ENCODE data around the gene CENPN. TPM values are rescaled to one million over a fixed set of nuclear protein-coding genes. Genes with fewer than 3 reads are reported as not detected.

The CENPN gene
- total and polyA plus RNA-seq, 2 of the 8 experiments (the other 6 are each of a cell fraction or from before 2014, with no cell fraction given) = 32.8 to 67.0 TPM

- WGBS, 2 experiments (ENCODE audit: extremely low coverage in 1 of 2, insufficient coverage in 1 of 2, insufficient read length in 1 of 2, insufficient replicate concordance in 2 of 2, low coverage in 1 of 2, low lambda C conversion rate in 2 of 2, missing lambda C conversion rate in 1 of 2) = 88 to 100% methylated on average over 1 to 3 of the region's 4 CpGs
- Histone ChIP-seq H3K4me3 (ENCODE audit: extremely low read depth in 1 of 4, insufficient read depth in 2 of 4, low read depth in 3 of 4, low read length in 4 of 4) (no peak overlapping the region), H2AFZ (ENCODE audit: low read length) (no peak overlapping the region), H3K9me3 (ENCODE audit: insufficient read depth in 2 of 2, low read depth in 1 of 2, low read length in 1 of 2) (no peaks in the 10 kb centered on the region), H2BK120ac (replicated peaks; ENCODE audit: low read depth, low read length) (no peak overlapping the region), H3K4me1 (replicated peaks in 1 of 4; ENCODE audit: control insufficient read depth in 3 of 4, insufficient read depth in 4 of 4, low read length in 3 of 4) (no peaks in the 10 kb centered on the region), H3K23me2 (ENCODE audit: low read depth, low read length) (no peaks in the 10 kb centered on the region), H3K27me3 (replicated peaks in 1 of 4; ENCODE audit: control insufficient read depth in 3 of 4, extremely low read depth in 1 of 4, insufficient read depth in 3 of 4, low read length in 3 of 4) (no peaks in the 10 kb centered on the region), H4K91ac (replicated peaks; ENCODE audit: insufficient read length, low read length) (no peak overlapping the region), H2BK15ac (ENCODE audit: low read length) (no peak overlapping the region), H3K14ac (ENCODE audit: insufficient read length) (no peak overlapping the region), H3K4ac (replicated peaks; ENCODE audit: insufficient read length, low read depth, low read length) (no peak overlapping the region), H3K79me2 (ENCODE audit: control insufficient read depth in 1 of 2, insufficient read depth in 2 of 2, low read length in 2 of 2) (no peaks in the 10 kb centered on the region), H3K56ac (replicated peaks; ENCODE audit: insufficient read length, low read depth, low read length) (no peak overlapping the region), H3K36me3 (ENCODE audit: control insufficient read depth in 2 of 4, insufficient read depth in 4 of 4, low read length in 3 of 4) (no peaks in the 10 kb centered on the region; a peak in 1 of 8 replicates), H3K9ac (replicated peaks in 1 of 4; ENCODE audit: extremely low read depth in 1 of 4, low read depth in 3 of 4, low read length in 3 of 4) (no peak overlapping the region), H3K27ac (ENCODE audit: low read depth, low read length) (no peak overlapping the region), H3K23ac (ENCODE audit: insufficient read length) (no peak overlapping the region), H2BK12ac (ENCODE audit: low read depth, low read length) (no peak overlapping the region), H2BK5ac (ENCODE audit: low read depth, low read length) (no peak overlapping the region), H2AK5ac (ENCODE audit: low read depth, low read length) (no peak overlapping the region), H4K8ac (ENCODE audit: extremely low read depth, insufficient read depth, low read length) (no peak overlapping the region), H3K79me1 (ENCODE audit: low read depth, low read length) (peaks cover 3% of the 10 kb centered on the region; the same call in 1 of the 2 replicates), H3K18ac (ENCODE audit: extremely low read depth, low read length) (no peak overlapping the region), H4K5ac (ENCODE audit: insufficient read length, low read depth, low read length) (no peak overlapping the region), H2BK20ac (ENCODE audit: low read length) (no peak overlapping the region), H3K4me2 (ENCODE audit: insufficient read depth in 1 of 2, low read depth in 2 of 2, low read length in 2 of 2) (no peak overlapping the region), H4K20me1 (replicated peaks in 1 of 2; ENCODE audit: control insufficient read depth in 1 of 2, insufficient read depth in 2 of 2, low read length in 2 of 2) (peaks cover 0 to 4% of the 10 kb centered on the region in 2 experiments)
- ChIA-PET POLR2A (ENCODE audit: partially characterized antibody) (interaction anchor here (0.9 kb wide), 1 partner anchor 12 kb away, joined by 3 read pairs; no protein-coding TSS in a partner anchor), CTCF (ENCODE audit: partially characterized antibody) (interaction anchor here (0.8 to 3.3 kb wide), 19 partner anchors 8 to 71 kb away, joined by 3 to 27 read pairs (median 5); no protein-coding TSS in a partner anchor)
- FAIRE-seq (no peak), DNase-seq (ENCODE audit: low read depth in 1 of 2, low spot score in 2 of 2) (no peak)
- TF ChIP-seq TEAD4 (IDR thresholded peaks at IDR 0.05; ENCODE audit: low read depth, low read length) (no peak), SIRT6 (IDR thresholded peaks at IDR 0.05; ENCODE audit: low read length) (no peak), YY1 (IDR thresholded peaks at IDR 0.05; ENCODE audit: low read depth, low read length) (no peak), USF2 (IDR thresholded peaks at IDR 0.05; ENCODE audit: low read length) (no peak), CTBP2 (IDR thresholded peaks at IDR 0.05; ENCODE audit: borderline replicate concordance, insufficient read depth, insufficient read length, low read length) (no peak), EZH2 (IDR thresholded peaks at IDR 0.05; ENCODE audit: low read depth, low read length, severe bottlenecking) (no peak), RAD21 (IDR thresholded peaks at IDR 0.05 in 1 of 2, conservative IDR thresholded peaks at IDR 0.05 in 1 of 2; ENCODE audit: low read depth in 2 of 2, low read length in 2 of 2) (no peak), PHF8 (conservative IDR thresholded peaks at IDR 0.05; ENCODE audit: low read depth, low read length) (no peak), SIN3A (conservative IDR thresholded peaks at IDR 0.05 in 1 of 2, IDR thresholded peaks at IDR 0.05 in 1 of 2; ENCODE audit: low read depth in 1 of 2, low read length in 2 of 2) (no peak), MAX (IDR thresholded peaks at IDR 0.05) (no peak), RXRA (IDR thresholded peaks at IDR 0.05; ENCODE audit: insufficient read depth, low read depth, low read length) (no peak)
These were observed 33.0 kb upstream of the CENPN start for GRCh38 chr16:80973991-80974390.
